Stimulated activated memory B cell treated with anti-CD40 and anti-IgM and Interleukin-4, amounts not matched to agents 10 μg/mL and 1 μg/mL and 100 μg/mL, for 72 hours (primary cell): ENCODE results near the gene MTO1.
"Not testable (repeated sequence)": the region's sequence is repeated elsewhere in the genome, so short reads cannot be mapped to it uniquely, and the experiment has no call there.

ENCODE experiments used
- ATAC-seq: fragments of 150-1000 bp; cut with Tn5 transposase; 2 replicates; pipeline ENCODE4 v1.10.0; 2021
- H3K27ac Mint-ChIP-seq: one replicate; pipeline ENCODE4 v1.8.0; 2022; ENCODE audit warnings: mild to moderate bottlenecking, mixed read lengths
- H3K27me3 Mint-ChIP-seq: one replicate; pipeline ENCODE4 v1.8.0; 2022; ENCODE audit warnings: mixed read lengths
- H3K36me3 Mint-ChIP-seq: one replicate; pipeline ENCODE4 v1.8.0; 2022; ENCODE audit warnings: mixed read lengths
- H3K4me1 Mint-ChIP-seq: one replicate; pipeline ENCODE4 v1.8.0; 2022; ENCODE audit warnings: mixed read lengths
- H3K4me3 Mint-ChIP-seq: one replicate; pipeline ENCODE4 v1.8.0; 2022; ENCODE audit warnings: mild to moderate bottlenecking, moderate library complexity, mixed read lengths
- H3K9me3 Mint-ChIP-seq: one replicate; pipeline ENCODE4 v1.8.0; 2022; ENCODE audit warnings: mixed read lengths

MTO1 gene

DNA sequence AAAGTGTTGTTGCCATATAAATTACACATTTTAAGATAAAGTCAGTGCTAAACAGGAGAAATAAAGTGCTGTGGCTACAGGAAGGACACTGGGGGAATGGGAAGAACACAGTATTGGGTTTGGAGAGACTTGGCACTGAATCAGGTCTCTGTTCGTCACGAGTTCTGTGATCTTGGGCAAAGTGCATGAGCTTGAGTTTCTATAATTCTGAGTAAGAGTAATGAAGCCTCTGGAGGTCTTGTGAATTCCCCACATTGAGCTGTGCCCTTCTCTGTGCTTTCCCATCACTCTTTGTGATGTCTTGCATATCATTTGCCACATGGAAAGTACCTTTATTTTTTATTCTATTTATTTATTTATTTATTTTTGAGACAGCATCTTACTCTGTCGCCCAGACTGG lies 76.1 kb downstream of the MTO1 start:
- ATAC-seq = peak; percentile 86
- Mint-ChIP-seq H3K27ac (peak overlapping the region; percentile 83), H3K4me3 (no peak overlapping the region), H3K27me3 (no peaks in the 10 kb centered on the region), H3K36me3 (no peaks in the 10 kb centered on the region), H3K9me3 (no peaks in the 10 kb centered on the region), H3K4me1 (peaks cover 13% of the 10 kb centered on the region)

DNA sequence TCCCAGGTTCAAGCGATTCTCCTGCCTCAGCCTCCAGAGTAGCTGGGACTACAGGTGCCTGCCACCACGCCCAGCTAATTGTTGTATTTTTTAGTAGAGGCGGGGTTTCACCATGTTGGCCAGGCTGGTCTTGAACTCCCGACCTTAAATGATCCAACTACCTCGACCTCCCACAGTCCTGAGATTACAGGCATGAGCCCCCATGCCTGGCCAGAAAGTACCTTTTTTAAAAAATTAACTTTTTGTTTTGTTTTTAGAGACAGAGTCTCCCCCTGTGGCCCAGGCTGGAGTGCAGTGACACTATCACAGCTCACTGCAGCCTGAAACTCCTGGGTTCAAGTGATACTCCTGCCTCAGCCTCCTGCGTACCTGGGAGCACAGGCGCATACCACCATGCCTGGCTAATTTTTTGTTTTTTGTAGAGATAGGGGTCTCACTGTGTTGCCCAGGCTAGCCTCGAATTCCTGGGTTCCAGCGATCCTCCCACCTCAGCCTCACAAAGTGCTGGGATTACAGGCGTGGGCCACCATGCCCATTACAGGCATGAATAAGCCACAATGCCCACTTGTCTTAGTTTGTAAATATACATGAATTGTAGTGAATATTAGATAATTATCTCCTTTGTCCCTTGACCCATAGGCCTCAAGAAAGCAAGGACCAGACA lies 76.7 kb downstream of the MTO1 start:
- H3K27me3 Mint-ChIP-seq = no peaks in the 10 kb centered on the region
- H3K4me1 Mint-ChIP-seq = peaks cover 13% of the 10 kb centered on the region
- H3K36me3 Mint-ChIP-seq = no peaks in the 10 kb centered on the region
- no peak overlapping the region for H3K4me3 Mint-ChIP-seq
- no peaks in the 10 kb centered on the region for H3K9me3 Mint-ChIP-seq
- ATAC-seq = no peak
- H3K27ac Mint-ChIP-seq = peak overlapping the region; percentile 83

DNA sequence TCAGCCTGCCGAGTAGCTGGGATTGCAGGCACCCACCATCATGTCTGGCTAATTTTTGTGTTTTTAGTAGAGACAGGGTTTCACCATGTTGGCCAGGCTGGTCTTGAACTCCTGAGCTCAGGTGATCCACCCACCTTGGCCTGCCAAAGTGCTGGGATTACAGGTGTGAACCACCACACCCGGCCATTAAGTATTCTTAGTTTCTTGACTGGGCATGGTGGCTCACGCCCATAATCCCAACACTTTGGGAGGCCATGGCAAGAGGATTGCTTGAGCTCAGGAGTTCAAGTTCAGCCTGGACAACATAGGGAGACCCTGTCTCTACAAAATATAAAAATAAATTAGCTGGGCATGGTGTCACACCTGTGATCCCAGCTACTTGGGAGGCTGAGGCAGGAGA lies 80.9 kb downstream of the MTO1 start:
- H3K4me3 Mint-ChIP-seq, H3K36me3 Mint-ChIP-seq, H3K27ac Mint-ChIP-seq, H3K9me3 Mint-ChIP-seq, ATAC-seq, H3K27me3 Mint-ChIP-seq: not testable (repeated sequence)
- H3K4me1 Mint-ChIP-seq = peaks cover 20% of the 10 kb centered on the region

DNA sequence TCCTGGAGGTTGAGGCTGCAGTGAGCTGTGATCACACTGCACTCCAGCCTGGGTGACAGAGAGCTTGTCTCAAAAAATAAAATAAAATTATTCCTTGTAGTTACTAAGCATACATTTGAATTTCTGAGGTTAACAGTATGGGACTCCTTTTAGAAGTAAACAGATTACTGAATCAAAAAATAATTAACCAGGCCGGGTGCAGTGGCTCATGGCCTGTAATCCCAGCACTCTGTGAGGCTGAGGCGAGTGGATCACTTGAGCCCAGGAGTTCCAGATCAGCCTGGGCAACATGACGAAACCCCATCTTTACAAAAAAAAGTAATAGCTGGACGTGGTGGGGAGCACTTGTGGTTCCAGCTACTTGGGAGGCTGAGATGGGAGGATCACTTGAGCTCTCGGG lies 81.4 kb downstream of the MTO1 start:
- no peak overlapping the region for H3K4me3 Mint-ChIP-seq
- H3K27ac Mint-ChIP-seq = no peak overlapping the region
- H3K27me3 Mint-ChIP-seq = no peaks in the 10 kb centered on the region
- no peaks in the 10 kb centered on the region for H3K9me3 Mint-ChIP-seq
- no peak for ATAC-seq
- peaks cover 6% of the 10 kb centered on the region for H3K36me3 Mint-ChIP-seq
- peaks cover 16% of the 10 kb centered on the region for H3K4me1 Mint-ChIP-seq

DNA sequence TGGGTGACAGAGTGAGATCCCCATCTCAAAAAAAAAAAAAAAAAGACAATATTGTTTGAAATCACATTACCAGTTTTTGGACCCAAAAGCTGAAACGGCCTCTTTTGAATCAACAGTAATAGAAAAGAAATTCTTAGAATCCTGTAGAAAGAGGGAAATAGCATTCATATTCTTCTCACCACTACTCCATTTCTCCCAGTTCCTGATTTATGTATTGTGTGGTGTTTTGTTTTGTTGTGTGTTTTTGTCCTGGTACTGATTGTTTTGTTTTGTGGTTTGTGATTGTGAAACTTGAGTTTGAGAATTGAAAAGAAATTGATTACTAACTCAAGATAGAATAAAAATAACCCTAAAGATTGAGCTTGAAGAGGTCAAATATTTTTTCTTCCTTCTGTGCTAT lies 85.5 kb downstream of the MTO1 start:
- no peak overlapping the region for H3K27ac Mint-ChIP-seq
- no peak overlapping the region for H3K4me3 Mint-ChIP-seq
- peaks cover 10% of the 10 kb centered on the region for H3K4me1 Mint-ChIP-seq
- no peaks in the 10 kb centered on the region for H3K27me3 Mint-ChIP-seq
- H3K9me3 Mint-ChIP-seq = no peaks in the 10 kb centered on the region
- peaks cover 6% of the 10 kb centered on the region for H3K36me3 Mint-ChIP-seq
- ATAC-seq = no peak

DNA sequence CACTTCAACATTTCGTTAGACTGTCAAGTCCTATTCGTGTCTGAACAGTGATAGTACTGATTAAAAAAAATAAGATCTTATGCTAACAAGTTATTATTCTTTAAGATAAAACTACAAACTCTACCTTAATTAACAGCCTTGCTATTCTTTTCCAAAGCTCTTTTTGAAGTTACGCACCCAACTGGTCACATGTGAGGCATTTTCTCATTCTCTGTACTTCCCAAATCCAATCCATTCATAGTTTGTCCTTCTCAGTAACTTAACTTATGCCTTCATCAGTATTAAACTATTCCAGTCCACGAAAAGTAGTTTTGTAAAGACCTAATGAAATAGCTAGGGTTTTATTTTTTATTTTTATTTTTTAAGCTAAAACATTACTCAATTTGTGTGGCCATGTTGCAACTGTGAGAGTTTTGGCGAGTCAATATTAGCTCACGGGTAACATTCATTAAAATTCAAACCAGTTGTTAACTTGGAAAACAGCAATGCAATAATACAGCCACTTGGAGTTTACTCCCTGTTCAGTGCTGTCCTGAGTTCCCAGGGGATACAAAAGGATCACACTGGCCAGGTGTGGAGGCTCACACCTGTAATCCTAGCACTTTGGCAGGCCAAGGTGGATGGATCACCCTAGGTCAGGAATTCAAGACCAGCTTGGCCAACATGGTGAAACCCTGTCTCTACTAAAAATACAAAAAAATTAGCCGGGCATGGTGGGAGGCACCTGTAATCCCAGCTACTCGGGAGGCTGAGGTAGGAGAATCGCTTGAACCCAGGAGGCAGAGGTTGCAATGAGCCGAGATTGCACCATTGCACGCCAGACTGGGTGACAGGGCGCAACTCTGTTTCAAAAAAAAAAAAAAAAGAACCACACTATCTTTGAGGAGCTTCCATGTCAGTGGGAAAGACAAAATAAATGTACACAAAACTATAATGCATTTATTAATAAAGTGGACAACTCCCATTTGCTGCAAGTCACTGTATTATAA lies 87.2 kb downstream of the MTO1 start:
- H3K4me1 Mint-ChIP-seq = peaks cover 10% of the 10 kb centered on the region
- H3K4me3 Mint-ChIP-seq = no peak overlapping the region
- peaks cover 6% of the 10 kb centered on the region for H3K36me3 Mint-ChIP-seq
- H3K27me3 Mint-ChIP-seq = no peaks in the 10 kb centered on the region
- no peak for ATAC-seq
- H3K27ac Mint-ChIP-seq = no peak overlapping the region
- no peaks in the 10 kb centered on the region for H3K9me3 Mint-ChIP-seq

DNA sequence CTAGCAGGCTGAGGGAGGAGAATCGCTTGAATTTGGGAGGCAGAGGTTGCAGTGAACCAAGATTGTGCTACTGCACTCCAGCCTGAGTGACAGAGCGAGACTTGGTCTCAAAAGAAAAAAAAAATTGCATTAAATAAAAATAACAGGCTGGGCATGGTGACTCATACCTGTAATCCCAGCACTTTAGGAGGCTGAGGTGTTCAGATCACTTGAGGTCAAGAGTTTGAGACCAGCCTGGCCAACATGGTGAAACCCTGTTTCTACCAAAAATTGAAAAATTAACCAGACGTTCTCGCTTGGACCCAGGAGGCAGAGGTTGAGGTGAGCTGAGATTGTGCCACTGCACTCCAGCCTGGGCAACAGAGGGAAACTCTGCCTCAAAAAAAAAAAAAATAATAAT lies 89.6 kb downstream of the MTO1 start:
- not testable (repeated sequence) for H3K27me3 Mint-ChIP-seq, H3K27ac Mint-ChIP-seq, H3K4me3 Mint-ChIP-seq, ATAC-seq, H3K9me3 Mint-ChIP-seq, H3K36me3 Mint-ChIP-seq, H3K4me1 Mint-ChIP-seq

DNA sequence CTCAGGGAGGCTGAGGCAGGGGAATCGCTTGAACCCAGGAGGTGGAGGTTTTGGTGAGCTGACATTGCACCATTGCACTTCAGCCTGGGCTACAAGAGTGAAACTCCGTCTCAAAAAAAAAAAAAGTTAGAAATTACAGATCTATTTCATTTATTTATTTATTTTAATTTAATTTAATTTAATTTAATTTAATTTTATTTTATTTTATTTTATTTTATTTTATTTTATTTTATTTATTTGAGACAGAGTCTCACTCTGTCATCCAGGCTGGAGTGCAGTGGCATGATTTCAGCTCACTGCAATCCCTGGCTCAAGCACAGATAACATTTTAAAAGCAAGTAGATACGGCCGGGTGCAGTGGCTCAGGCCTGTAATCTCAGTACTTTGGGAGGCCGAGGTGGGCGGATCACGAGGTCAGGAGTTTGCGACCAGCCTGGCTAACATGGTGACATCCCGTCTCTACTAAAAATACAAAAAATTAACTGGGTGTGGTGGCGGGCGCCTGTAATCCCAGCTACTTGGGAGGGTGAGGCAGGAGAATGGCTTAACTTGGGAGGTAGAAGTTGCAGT lies 93.9 kb downstream of the MTO1 start:
- not testable (repeated sequence) for H3K27ac Mint-ChIP-seq, H3K4me3 Mint-ChIP-seq, ATAC-seq, H3K27me3 Mint-ChIP-seq, H3K36me3 Mint-ChIP-seq, H3K9me3 Mint-ChIP-seq
- peaks cover 27% of the 10 kb centered on the region for H3K4me1 Mint-ChIP-seq

DNA sequence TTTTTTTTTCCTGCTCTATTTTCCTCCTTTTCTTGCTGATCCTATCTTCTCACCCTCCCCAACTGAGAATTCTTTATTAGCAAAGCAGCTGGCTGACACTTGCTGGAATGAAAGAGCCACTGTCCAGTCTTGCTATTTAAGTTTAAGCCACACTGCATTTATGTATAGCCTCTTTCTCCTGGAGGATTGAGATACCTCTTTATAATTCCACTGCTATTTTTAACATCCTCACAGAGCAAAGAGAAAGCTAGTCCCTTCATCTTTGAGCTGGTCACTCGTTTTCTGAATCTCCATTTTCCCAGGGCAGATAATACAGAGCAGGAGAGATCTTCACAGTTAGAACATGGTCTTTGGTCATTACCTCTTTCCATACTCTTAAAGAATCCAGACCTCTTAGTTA lies 95.3 kb downstream of the MTO1 start:
- Mint-ChIP-seq H3K36me3 (no peaks in the 10 kb centered on the region), H3K9me3 (no peaks in the 10 kb centered on the region), H3K27ac (no peak overlapping the region), H3K4me1 (peaks cover 36% of the 10 kb centered on the region), H3K4me3 (no peak overlapping the region), H3K27me3 (no peaks in the 10 kb centered on the region)
- no peak for ATAC-seq
